DMS53 treated with DMSO at 0.1 percent for 48 hours (cell line): Measurements from ENCODE around the gene BSCL2.
"Not testable (repeated sequence)": the region's sequence is repeated elsewhere in the genome, so short reads cannot be mapped to it uniquely, and the experiment has no call there.

Experiments used
- DNase-seq: peaks from one replicate; lab custom pipeline; 2025; ENCODE audit not compliant: unreplicated experiment; lab: John Stamatoyannopoulos, UW

The BSCL2 gene

DNA sequence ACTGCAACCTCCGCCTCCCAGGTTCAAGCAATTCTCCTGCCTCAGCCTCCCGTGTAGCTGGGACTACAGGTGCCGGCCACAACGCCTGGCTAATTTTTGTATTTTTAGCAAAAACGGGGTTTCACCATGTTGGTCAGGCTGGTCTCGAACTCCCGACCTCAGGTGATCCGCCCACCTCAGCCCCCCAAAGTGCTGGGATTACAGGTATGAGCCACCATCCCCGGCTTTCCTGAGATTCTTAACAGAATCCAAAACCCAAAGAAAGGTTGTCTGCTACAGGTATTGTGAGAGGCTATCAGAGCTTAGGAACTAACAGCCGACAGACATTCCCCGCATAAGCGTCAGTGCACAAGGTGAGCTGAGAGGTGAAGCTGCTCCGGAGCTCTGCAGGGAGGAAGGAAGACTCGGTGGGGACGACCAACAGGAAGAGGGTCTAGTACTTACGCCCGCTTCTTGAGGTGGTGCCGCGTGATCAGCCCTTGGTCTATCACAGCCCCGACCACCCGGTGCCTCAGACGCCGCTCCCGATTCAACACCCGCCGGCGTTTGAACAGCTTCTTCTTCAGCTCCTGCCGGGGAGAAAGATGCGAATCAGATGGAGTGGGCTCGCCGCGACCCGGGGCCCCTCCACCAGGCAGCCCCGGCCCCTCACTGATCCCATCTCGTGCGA is 42.7 kb downstream of the BSCL2 start:
- peak; percentile 61 for DNase-seq

DNA sequence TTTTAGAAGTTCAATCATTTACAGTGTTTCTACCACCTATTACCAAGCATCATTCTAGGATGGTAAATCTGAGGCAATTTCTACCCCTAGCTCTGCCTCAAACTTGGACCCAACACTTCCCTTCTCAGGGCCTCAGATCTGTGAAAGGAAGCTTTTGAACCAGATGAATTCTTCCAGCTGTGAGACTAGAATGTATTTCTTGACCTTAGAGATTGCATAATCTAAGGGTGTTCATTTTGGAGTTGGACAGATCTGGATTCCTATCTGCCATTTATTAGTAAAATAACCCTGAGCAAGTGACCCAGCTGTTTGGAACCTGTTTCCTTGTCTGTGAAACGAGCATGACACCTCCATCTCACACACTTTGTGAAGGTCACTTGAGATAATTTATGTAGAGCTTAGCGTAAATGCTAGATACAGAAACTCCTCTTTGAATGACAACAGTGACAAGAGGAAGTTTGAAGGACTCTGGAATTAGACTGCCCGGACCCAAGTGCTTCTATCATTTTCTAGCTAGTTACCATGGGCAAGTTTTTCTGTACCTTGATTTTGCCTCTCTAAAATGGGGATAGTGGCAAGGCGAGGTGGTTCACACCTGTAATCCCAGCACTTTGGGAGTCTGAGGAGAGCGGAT is 50.3 kb downstream of the BSCL2 start:
- DNase-seq, result no peak

DNA sequence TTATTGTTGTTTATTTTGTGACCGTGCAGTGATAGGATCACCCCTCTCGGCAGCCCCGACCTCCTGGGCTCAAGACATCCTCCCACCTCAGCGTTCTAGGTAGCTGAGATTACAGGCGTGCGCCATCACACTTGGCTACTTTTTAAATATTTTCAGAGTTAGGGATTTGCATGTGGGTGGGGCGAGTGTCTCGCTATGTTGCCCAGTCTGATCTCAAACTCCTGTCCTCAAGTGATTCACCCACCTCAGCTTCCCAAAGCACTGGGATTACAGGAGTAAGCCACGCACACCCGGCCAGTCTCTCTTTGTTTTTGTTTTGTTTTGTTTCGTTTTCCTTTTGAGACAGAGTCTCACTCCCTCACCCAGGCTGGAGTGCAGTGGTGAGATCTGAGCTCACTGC is 52.9 kb downstream of the BSCL2 start:
- no peak for DNase-seq

DNA sequence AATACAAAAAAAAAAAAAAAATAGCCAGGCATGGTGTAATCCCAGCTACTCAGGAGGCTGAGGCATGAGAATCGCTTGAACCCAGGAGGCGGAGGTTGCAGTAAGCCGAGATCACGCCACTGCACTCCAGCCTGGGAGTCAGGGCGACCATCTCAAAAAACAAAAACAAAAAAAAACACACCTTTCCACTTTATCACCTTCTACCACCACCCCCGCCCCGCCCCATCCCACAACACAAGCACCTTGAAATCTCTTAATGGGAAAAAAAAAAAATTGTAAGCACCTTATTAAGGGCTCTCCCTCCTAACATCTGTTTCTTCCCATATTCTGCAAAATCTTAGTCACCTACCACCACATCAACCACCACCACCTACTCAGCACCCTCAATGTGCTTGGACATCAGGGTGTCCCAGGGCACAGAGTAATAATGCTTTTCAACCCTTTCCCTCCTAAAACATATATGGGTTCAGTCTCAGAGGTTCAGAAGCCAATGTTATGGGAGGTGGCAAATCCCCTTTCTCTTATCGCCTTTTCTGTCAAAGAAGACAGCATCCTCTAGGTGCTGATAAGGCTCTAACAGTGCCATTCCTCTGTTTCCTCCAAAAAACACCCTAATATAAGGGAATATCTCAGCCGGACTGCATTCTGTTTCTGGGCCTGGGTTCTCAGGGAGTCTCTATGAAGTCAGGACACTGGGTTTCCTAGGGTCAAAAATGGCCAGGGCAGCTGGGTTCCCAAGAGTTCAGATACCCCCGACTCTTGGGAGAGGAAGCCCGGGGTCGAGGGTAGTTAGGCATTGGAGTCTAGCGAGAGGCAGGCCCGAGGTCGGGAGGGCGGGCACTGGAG is 54.8 kb downstream of the BSCL2 start:
- DNase-seq, result no peak

DNA sequence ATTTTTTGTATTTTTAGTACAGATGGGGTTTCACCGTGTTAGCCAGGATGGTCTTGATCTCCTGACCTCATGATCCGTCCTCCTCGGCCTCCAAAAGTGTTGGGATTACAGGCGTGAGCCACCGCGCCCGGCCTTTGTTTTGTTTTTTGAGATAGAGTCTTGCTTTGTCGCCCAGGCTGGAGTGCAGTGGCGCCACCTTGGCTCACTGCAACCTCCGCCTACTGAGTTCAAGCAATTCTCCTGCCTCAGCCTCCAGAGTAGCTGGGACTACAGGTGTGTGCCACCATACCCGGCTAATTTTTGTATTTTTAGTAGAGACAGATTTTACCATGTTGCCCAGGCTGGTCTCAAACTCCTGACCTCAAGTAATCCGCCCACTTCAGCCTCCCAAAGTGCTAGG is 56.9 kb downstream of the BSCL2 start:
- DNase-seq, result not testable (repeated sequence)

DNA sequence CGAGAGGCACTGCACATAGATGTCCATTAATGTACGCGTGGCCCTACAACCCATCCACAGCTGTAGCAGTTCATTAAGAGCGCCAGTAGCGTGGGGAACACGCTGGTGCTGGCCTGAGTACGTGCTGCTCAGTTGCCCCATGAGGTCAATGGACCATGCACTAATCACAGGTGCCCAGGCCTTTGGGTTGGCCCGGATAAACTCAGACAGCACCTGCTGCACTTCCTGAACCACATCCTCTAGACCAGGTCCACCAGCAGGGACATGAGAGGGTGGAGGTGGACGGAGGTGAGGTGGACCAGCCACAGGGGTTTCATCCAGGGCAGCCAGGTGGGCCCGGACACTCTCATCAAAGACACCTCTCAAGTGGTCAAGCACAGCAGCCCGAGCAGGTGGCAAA is 57.7 kb downstream of the BSCL2 start:
- DNase-seq, result no peak

DNA sequence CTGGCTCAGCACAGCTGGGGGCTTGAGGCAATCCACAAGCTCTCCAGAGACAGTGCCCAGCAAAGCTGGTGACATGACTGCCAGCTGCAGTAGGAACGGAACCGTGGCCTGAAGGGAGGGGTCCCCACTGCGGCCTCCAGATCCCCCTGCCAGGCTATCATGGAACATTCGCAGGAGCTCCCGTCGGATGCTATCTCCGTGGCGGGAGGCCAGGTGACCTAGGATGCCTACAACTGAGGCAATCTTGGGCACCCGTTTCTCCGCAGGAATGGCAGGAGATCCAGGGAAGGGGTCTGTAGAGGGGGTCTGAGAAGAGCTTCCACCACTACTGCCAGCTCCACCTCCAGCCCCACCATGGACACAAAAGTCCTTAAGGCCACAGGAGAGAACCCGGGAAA is 58.3 kb downstream of the BSCL2 start:
- no peak for DNase-seq

DNA sequence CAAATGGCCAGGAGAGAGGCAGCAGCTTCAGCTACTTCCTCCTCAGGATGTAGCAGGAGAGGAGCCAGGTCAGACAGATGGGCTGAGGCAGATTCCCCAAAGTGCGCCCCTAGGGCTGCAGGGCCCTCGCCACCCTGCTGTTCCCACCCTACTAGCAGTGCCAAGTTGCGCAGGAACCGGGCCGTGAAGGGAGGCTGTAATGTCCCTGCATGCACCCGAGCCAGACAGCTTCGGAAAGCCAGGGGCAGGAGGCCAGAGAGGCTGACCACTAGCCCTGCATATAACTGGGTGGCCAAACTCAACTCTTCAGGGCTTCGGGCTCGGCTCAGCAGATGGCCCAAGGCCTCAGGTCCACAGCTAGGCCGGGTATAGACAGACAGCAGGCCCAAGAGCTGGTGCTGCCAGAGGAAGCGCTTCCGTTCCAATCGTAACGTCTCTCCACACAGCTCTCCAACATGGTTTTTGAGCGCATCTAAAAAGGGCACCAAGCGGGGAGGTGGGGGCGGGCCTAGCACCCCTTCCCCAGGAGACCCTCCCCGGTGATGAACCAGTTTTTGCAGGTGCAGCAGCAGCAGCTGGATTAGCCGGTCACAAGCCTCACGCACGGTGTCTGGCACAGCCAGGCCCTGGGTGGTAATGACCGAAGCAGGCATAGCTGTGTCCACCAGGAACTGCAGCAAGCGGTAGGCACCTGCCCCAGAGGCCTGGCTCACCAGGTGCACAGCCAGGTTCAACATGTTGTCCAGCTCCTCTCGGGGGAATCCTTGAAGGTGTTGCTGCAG is 58.8 kb downstream of the BSCL2 start:
- DNase-seq, result no peak

DNA sequence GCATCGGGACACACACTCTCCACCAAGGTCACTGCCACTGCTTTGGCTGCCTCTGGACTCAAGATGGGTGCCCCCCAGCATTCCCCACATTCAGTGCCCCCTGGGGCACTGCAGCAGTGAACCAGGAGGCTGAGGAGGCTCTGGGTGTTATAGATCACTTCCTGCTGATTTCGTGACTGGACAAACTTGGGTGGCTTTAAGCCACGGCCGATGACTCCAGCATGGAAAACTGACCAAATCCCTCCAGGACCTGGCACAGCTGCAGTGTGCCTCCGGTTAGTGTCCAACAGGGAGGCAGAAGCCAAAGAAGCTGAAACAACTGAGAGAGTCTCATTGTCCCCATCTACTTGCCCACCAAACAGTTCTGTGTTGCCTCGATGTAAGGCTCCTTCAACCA is 59.6 kb downstream of the BSCL2 start:
- DNase-seq, result no peak

DNA sequence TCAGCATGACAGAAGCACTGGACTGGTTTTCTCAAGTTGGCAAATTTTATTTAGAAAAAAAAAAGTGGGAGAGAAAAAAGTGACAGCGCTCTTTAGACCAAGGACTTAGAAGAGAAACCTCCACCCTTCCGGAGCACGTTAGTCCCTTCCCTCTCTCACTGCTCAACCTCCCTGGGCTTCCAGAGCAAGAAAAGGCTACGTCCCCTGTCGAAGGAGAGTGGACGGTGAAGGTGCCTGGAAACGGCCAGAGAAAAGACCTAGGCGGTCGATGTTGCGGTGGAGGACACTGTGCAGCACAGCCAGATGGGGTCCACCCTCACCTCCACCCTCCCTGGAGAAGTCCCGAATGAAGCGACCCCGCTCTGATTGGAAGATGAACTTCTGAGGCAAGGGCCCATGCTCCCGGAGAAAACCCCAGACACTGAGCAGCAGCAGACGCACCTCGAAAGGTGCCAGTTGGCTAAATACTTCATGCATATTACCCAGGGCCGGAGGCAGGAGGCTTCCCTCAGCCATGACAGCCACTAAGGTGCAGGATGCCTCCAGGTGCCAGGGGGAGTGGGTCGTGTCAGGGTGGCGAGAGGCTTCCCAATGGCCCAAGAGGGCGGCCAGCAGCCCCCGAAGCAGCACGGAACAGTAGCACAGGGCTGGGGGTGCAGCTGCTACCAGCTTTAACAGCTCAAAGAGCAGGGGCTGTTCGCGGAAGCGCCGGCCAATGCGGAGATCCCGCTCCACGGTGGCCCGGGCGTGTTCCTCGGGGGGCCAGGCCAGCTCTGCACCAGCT is 60.2 kb downstream of the BSCL2 start:
- no peak for DNase-seq

DNA sequence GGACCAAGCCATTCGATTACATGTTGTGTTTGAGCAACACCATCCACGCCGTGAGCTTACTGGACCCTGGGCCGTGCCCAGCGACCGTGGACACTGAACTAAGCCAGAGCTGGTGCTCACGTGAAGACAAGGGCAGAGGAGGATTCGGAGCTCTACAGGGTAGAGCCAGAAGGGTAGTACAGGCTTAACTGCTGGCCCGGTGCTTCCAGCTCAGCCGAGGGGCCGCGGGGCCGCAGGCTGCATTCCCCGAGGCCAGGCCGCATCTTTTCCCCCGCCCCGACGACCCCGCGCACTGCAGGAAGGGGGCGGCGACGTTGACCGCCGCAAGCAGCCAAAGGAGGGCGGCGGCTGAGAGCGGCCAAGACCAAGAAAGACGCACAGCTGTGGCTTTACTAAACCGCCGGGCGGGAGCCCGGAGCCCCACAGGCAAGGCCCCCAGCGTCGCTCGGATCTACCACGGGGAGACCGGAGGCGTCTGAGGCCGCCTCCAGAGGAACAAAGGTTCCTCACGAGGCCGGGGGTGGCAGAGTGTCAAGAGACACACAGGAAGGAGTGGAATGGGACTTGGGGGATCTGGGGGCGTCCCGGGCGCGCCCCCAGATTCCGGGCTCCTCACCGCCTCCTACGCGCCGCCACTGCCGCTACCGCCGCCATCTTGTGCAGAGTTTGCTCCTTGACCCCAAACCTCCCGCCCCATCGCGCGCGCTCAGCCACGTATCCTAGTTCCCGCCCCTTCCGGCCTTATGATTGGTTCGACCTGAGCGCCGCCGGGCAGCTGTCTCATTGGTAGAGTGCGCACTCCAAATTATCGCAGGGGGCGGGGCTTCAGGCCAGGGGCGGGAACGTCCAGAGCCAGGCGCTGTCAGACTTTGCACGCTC is 61.0 kb downstream of the BSCL2 start, which contains the start of gene GANAB:
TSS of gene GANAB (minus strand) at position 668 of the 879 bp plus-strand sequence. CDS start at position 654, 14 bp downstream.
- DNase-seq, result peak; percentile 95

DNA sequence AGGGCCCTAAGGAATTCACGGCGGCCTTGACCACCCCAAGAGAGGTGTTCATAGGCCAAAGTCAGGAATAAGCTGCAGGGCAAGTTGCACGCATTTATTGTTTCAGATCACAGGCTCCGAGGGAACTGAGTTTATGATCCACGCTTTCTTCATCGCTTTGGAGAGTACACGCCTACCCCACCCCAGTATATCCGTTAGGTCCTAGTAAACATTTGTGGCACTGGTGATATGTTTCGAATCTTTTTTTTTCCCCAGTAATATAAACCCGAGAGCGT is 61.6 kb downstream of the BSCL2 start:
- DNase-seq, result no peak

DNA sequence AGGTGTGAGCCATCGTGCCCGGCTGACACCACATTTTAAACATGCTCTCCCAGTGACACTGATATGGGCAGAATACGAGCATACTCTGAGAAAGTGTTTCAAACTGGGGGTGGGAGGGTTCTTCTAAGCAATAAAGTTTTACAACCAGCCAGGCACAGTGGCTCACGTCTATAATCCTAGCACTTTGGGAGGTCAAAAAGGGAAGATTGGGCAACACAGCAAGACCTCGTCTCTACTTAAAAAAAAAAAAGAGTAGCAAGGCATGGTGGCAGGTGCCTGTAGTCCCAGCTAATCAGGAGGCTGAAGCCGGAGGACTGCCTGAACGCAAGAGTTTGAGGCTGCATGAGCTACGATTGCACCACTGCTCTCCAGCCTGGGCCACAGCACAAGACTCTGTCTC is 63.0 kb downstream of the BSCL2 start:
- DNase-seq, result no peak
